Sigmoid colon (tissue), 4 donors: ENCODE results near the gene CYBA.

Source experiments
- CTCF ChIP-seq, 4 experiments: fragments of 450-650 bp in 3 of 4; fragments of 200-600 bp in 1 of 4; IDR thresholded peaks; one replicate each; pipeline ENCODE4 v1.5.1; 2016 to 2019; ENCODE audit warnings: antibody characterized with exemption in 4 of 4, mild to moderate bottlenecking in 3 of 4, moderate library complexity in 2 of 4
- EP300 ChIP-seq, 4 donors: sonication (generic); formaldehyde crosslinking; IDR thresholded peaks; one replicate each; pipeline ENCODE4 v1.6.1; 2017; ENCODE audit warnings: antibody characterized with exemption in 4 of 4
- POLR2A ChIP-seq, 2 donors: fragments of 450-650 bp; IDR thresholded peaks; one replicate each; pipeline ENCODE4 v1.6.1; 2016; ENCODE audit warnings: antibody characterized with exemption in 2 of 2, mild to moderate bottlenecking in 2 of 2, moderate library complexity in 2 of 2
- POLR2AphosphoS5 ChIP-seq, 4 donors: sonication (generic); formaldehyde crosslinking; IDR thresholded peaks; one replicate each; pipeline ENCODE4 v1.6.1; 2017; ENCODE audit warnings: antibody characterized with exemption in 4 of 4

GRCh38 chr16:88651989-88652761, 1.3 kb upstream of the CYBA start:
- TF ChIP-seq POLR2A (IDR thresholded peaks at IDR 0.05) (no peak), CTCF (IDR thresholded peaks at IDR 0.05) (no peak), POLR2AphosphoS5 (IDR thresholded peaks at IDR 0.05) (no peak), EP300 (IDR thresholded peaks at IDR 0.05) (no peak)
